Pancreas (tissue), 10 donors: Measurements from ENCODE around the gene RAN. TPM values are rescaled to one million over a fixed set of nuclear protein-coding genes. Genes with fewer than 3 reads are reported as not detected.
A peak's percentile ranks its signal among the peaks of the same experiment; 100 is the strongest.

Source experiments
- ATAC-seq, 4 donors: fragments of 200-7000 bp; cut with Tn5 transposase; one replicate each; pipeline versions ENCODE4 v1.8.0 to v1.9.1; 2020; ENCODE audit warnings: mild to moderate bottlenecking in 4 of 4, moderate library complexity in 4 of 4
- DNase-seq, 6 donors: peaks; one replicate each; pipeline ENCODE4 v3.0.0-alpha.2; 2020
- FAIRE-seq: peaks from 2 replicates; lab custom pipeline; 2012; peaks lifted over from hg19 to GRCh38; lab: Jason Lieb, UNC
- H3K27ac ChIP-seq, 4 donors: fragments of 200-600 bp; sonication (generic); 1 replicate in 3 of 4; 2 replicates in 1 of 4; pipeline versions ENCODE4 v1.5.0 to v1.8.0; 2020
- H3K27me3 ChIP-seq, 4 donors: fragments of 200-600 bp; one replicate each; pipeline ENCODE4 v1.8.0; 2021
- H3K36me3 ChIP-seq, 3 donors: fragments of 200-600 bp; sonication (generic) in 1 of 3; one replicate each; pipeline versions ENCODE4 v1.5.0 to v1.8.0; 2020 to 2021
- H3K4me1 ChIP-seq, 3 donors: fragments of 200-600 bp; one replicate each; pipeline ENCODE4 v1.8.0; 2021
- H3K4me3 ChIP-seq, 4 donors: fragments of 200-600 bp; sonication (generic) in 2 of 4; one replicate each; pipeline versions ENCODE4 v1.5.0 to v1.8.0; 2020 to 2021
- H3K9me3 ChIP-seq, 4 donors: fragments of 200-600 bp; one replicate each; pipeline ENCODE4 v1.8.0; 2021
- CTCF ChIP-seq, 4 donors: fragments of 200-600 bp; sonication (generic) in 3 of 4; IDR thresholded peaks; one replicate each; pipeline versions ENCODE4 v1.5.0 to v1.8.0; 2021; ENCODE audit warnings: antibody characterized with exemption in 4 of 4
- WGBS, 2 donors: extraction: QIAGEN DNeasy Blood & Tissue Kit; methylation state at CpG; one replicate each; pipeline ENCODE4 v1.1.7; 2013; 5-methylcytosine and 5-hydroxymethylcytosine counted together
- intact Hi-C, 3 donors: fragments of 100-400 bp; cut with DNase I; formaldehyde crosslinking; loops; one replicate each; pipeline versions ENCODE4 v1.11.1 to v1.14.2; 2022
- polyA plus RNA-seq, 2 donors: library from polyadenylated mRNA; stranded (reverse); fragments of 200-250 nt; gene quantifications; one replicate each; pipeline ENCODE4 v1.2.3, GENCODE V29; 2013
- total RNA-seq, 6 donors: library from RNA; stranded (reverse); fragmentation: NEBNext Ultra II Directional in 4 of 6; extraction: Animal tissue kit (Norgen Biotek cat#: 25700) in 4 of 6; gene quantifications; one replicate each; pipeline versions ENCODE4 v1.2.1 to v1.2.4, GENCODE V29; 2021 to 2023
- donor health status: healthy with polysubstance abuse.
- donor health status: DM: no; HTN: no; CAD: no; lungs with moderate emphysema.
- donor health status: DM: no; HTN: no; CAD: no.
- donor health status: control.
- donor health status: control.
- donor health status: Bipolar disorder and iron deficiency.
- donor health status: DM: yes; HTN: yes; CAD: no.
- donor health status: DM: no; HTN: no; CAD: no.
- donor health status: DM: no; HTN: no; CAD: no.
- donor health status: DM: yes; HTN: yes; CAD: no.

Gene RAN
- total and polyA plus RNA-seq, 8 donors, result 60.0 to 201 (median 152) TPM

- intact Hi-C loops, result no loop called here
- FAIRE-seq, result no peak
Measured at GRCh38 chr12:130877333-130877732, 5.5 kb downstream of the RAN start.

GRCh38 chr12:130878193-130879185, 6.6 kb downstream of the RAN start:
- H3K9me3 ChIP-seq, result no peaks in the 10 kb centered on the region
- H3K27me3 ChIP-seq, result no peaks in the 10 kb centered on the region
- H3K27ac ChIP-seq, result no peak overlapping the region
- peak in 1 of 4 donors; percentile 29 for ATAC-seq
- no peak for DNase-seq
- WGBS, 2 donors, result 54 to 60% methylated on average over 24 of the region's 24 CpGs
- peaks cover 0 to 9% (median 5%) of the 10 kb centered on the region in 3 donors for H3K4me1 ChIP-seq
- peaks cover 8 to 29% (median 10%) of the 10 kb centered on the region in 3 donors for H3K36me3 ChIP-seq
- TF ChIP-seq CTCF (IDR thresholded peaks at IDR 0.05), result no peak
- intact Hi-C loops, result no loop called here
- no peak for FAIRE-seq
- H3K4me3 ChIP-seq, result no peak overlapping the region

More at GRCh38 chr12:130877333-130877732, 5.5 kb downstream of the RAN start:
- no peak overlapping the region for H3K27ac ChIP-seq
- ATAC-seq (no peak), DNase-seq (no peak)
- no peak overlapping the region for H3K4me3 ChIP-seq
- H3K27me3 ChIP-seq, result no peaks in the 10 kb centered on the region
- peaks cover 0 to 17% (median 8%) of the 10 kb centered on the region in 3 donors for H3K4me1 ChIP-seq
- TF ChIP-seq CTCF (IDR thresholded peaks at IDR 0.05), result no peak
- 90 to 97% methylated on average over 3 of the region's 3 CpGs for WGBS, 2 donors
- peaks cover 8 to 29% (median 10%) of the 10 kb centered on the region in 3 donors for H3K36me3 ChIP-seq
- H3K9me3 ChIP-seq, result no peaks in the 10 kb centered on the region

GRCh38 chr12:130879212-130879686, 7.4 kb downstream of the RAN start:
- no peak for TF ChIP-seq CTCF (IDR thresholded peaks at IDR 0.05)
- no peaks in the 10 kb centered on the region for H3K27me3 ChIP-seq
- FAIRE-seq, result no peak
- intact Hi-C loops, result no loop called here
- H3K36me3 ChIP-seq, result peaks cover 8 to 22% (median 10%) of the 10 kb centered on the region in 3 donors
- DNase-seq, result no peak
- H3K27ac ChIP-seq, result no peak overlapping the region
- peak in 1 of 4 donors; percentile 7 for ATAC-seq
- no peaks in the 10 kb centered on the region for H3K9me3 ChIP-seq
- no peak overlapping the region for H3K4me3 ChIP-seq
- peaks cover 0 to 2% (median 0%) of the 10 kb centered on the region in 3 donors for H3K4me1 ChIP-seq
- 91% methylated on average over 13 of the region's 13 CpGs for WGBS, 2 donors

GRCh38 chr12:130879781-130880389, 8.0 kb downstream of the RAN start:
- Histone ChIP-seq H3K4me1 (no peaks in the 10 kb centered on the region), H3K9me3 (no peaks in the 10 kb centered on the region), H3K4me3 (no peak overlapping the region), H3K27me3 (no peaks in the 10 kb centered on the region), H3K36me3 (peaks cover 5 to 15% (median 8%) of the 10 kb centered on the region in 3 donors), H3K27ac (no peak overlapping the region)
- 48 to 52% methylated on average over 17 of the region's 17 CpGs for WGBS, 2 donors
- DNase-seq (no peak), ATAC-seq (peak in 1 of 4 donors; percentile 18), FAIRE-seq (no peak)
- no peak for TF ChIP-seq CTCF (IDR thresholded peaks at IDR 0.05)
- intact Hi-C loops, result no loop called here
